GM12892 (cell line): Measurements from ENCODE around the gene PPIF.

ENCODE experiments used
- POLR2A ChIP-seq: IDR thresholded peaks from 2 replicates; pipeline ENCODE4 v1.6.1; 2011; ENCODE audit warnings: low read depth, low read length, control low read depth
- POLR2AphosphoS5 ChIP-seq: IDR thresholded peaks from 2 replicates; pipeline ENCODE4 v1.6.1; 2011; ENCODE audit warnings: low read depth, low read length, control low read depth

DNA sequence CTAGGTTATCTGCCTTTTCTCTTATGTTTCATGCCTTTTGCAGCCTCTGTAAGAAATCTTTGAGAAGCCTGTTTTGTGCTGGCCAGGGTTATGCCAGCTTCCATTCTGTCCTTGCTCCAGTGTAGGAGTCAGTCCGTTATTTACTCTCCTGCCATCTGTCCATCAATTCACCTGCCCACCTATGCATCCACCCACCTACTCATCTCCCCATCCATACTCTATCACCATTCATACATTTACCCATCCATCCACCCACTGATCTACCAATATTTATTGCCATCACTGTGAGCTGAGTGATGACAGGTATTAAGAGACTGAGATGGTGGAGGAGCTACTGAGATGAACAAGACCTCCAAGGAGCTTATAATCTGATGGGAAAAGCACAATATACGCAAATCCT lies 12.7 kb upstream of the PPIF start:
- TF ChIP-seq POLR2AphosphoS5 (no peak), POLR2A (no peak)
